Peyer's patch (tissue), 4 donors: ENCODE data around the gene KHDRBS1.
"Not testable (repeated sequence)": the region's sequence is repeated elsewhere in the genome, so short reads cannot be mapped to it uniquely, and the experiment has no call there.

ENCODE experiments used
- POLR2A ChIP-seq, 2 donors: fragments of 450-650 bp; IDR thresholded peaks; one replicate each; pipeline ENCODE4 v1.5.1; 2017; ENCODE audit warnings: antibody characterized with exemption in 2 of 2, mild to moderate bottlenecking in 2 of 2, moderate library complexity in 2 of 2
- TF ChIP-seq, protein P1 (sequence below), 6 experiments: fragments of 450-650 bp in 4 of 6; fragments of 200-600 bp in 2 of 6; sonication (generic) in 1 of 6; IDR thresholded peaks; one replicate each; pipeline ENCODE4 v1.5.1; 2017 to 2019; ENCODE audit warnings: antibody characterized with exemption in 6 of 6, mild to moderate bottlenecking in 3 of 6, moderate library complexity in 1 of 6

DNA sequence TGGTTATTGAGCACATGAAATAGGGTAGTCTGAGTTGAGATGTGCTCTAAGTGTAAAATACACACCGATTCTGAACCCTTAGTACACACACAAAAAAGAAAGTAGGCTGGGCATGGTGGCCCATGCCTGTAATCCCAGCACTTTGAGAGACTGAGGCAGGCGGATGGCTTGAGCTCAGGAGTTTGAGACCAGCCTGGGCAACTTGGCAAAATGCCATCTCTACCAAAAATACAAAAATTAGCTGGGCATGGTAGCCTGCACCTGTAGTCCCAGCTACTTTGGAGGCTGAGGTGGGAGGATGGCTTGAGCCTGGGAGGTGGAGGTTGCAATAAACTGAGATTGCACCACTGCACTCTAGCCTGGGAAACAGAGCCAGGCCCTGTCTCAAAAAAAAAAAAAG lies 72.7 kb downstream of the KHDRBS1 start:
- not testable (repeated sequence) for TF ChIP-seq POLR2A (IDR thresholded peaks at IDR 0.05)
- TF ChIP-seq, protein P1, sequence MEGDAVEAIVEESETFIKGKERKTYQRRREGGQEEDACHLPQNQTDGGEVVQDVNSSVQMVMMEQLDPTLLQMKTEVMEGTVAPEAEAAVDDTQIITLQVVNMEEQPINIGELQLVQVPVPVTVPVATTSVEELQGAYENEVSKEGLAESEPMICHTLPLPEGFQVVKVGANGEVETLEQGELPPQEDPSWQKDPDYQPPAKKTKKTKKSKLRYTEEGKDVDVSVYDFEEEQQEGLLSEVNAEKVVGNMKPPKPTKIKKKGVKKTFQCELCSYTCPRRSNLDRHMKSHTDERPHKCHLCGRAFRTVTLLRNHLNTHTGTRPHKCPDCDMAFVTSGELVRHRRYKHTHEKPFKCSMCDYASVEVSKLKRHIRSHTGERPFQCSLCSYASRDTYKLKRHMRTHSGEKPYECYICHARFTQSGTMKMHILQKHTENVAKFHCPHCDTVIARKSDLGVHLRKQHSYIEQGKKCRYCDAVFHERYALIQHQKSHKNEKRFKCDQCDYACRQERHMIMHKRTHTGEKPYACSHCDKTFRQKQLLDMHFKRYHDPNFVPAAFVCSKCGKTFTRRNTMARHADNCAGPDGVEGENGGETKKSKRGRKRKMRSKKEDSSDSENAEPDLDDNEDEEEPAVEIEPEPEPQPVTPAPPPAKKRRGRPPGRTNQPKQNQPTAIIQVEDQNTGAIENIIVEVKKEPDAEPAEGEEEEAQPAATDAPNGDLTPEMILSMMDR (IDR thresholded peaks at IDR 0.05) = not testable (repeated sequence)
